GM12891 (cell line): Measurements from ENCODE around the gene GYPE.
"Not testable (repeated sequence)": the region's sequence is repeated elsewhere in the genome, so short reads cannot be mapped to it uniquely, and the experiment has no call there.

Experiments
- POLR2A ChIP-seq: IDR thresholded peaks from 2 replicates; pipeline ENCODE4 v1.6.1; 2011; ENCODE audit warnings: low read depth, low read length, control low read depth
- POLR2AphosphoS5 ChIP-seq: IDR thresholded peaks from 2 replicates; pipeline ENCODE4 v1.6.1; 2011; ENCODE audit warnings: low read depth, low read length, control low read depth
- SPI1 ChIP-seq: IDR thresholded peaks from 2 replicates; pipeline ENCODE4 v1.6.1; 2011; ENCODE audit warnings: low read depth, low read length, control low read depth
- TAF1 ChIP-seq: IDR thresholded peaks from 2 replicates; pipeline ENCODE4 v1.6.1; 2011; ENCODE audit warnings: low read depth, low read length, control low read depth

DNA sequence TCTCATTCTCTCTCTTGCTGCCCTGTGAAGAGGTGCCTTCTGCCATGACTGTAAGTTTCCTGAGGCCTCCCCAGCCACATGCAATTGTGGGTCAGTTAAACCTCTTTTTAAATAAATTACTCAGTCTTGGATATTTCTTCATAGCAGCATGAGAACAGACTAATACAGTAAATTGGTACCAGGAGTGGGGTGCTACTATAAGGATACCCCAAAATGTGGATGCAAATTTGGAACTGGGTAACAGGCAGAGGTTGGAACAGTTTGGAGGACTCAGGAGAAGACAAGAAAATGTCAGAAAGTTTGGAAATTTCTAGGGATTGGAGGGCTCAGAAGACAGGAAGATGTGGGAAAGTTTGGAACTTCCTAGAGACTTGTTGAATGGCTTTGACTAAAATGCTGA is 74.8 kb downstream of the GYPE start:
- not testable (repeated sequence) for TF ChIP-seq POLR2A, POLR2AphosphoS5, SPI1, TAF1
